ENCODE results near the gene SLC35D2.

The SLC35D2 gene

GRCh38 chr9:96345551-96345950 is 38.0 kb downstream of the SLC35D2 start:
- Histone ChIP-seq H3K27ac (ENCODE audit: extremely low read depth, low read depth, low read length) (no peak overlapping the region), H3K36me3 (ENCODE audit: control insufficient read depth in 2 of 2, insufficient read depth in 1 of 2, low read length in 2 of 2) (peaks cover 0 to 6% of the 10 kb centered on the region in 2 experiments; a peak in 1 of 3 replicates), H3K9me3 (ENCODE audit: control insufficient read depth, insufficient read depth, low read depth, low read length) (no peaks in the 10 kb centered on the region), H3K4me3 (ENCODE audit: low read depth, low read length) (no peak overlapping the region), H3K4me1 (ENCODE audit: control insufficient read depth, insufficient read depth, low read length) (peaks cover 2% of the 10 kb centered on the region; the same call in 1 of the 2 replicates)
- no peak for TF ChIP-seq SETDB1 (IDR thresholded peaks at IDR 0.05; ENCODE audit: insufficient read length, low read length)
- TF ChIP-seq ZNF37A (tag by site-specific recombination; IDR thresholded peaks at IDR 0.05), result no peak
- TF ChIP-seq CTCF (tag by site-specific recombination; IDR thresholded peaks at IDR 0.05), result no peak
- no peak for TF ChIP-seq ZBTB20 (tag by site-specific recombination; IDR thresholded peaks at IDR 0.05)
- TF ChIP-seq ZFP69B (tag by site-specific recombination; IDR thresholded peaks at IDR 0.05), result no peak
- no peak for TF ChIP-seq HOXC10 (CRISPR knock-in tag; IDR thresholded peaks at IDR 0.05)
- TF ChIP-seq GLIS2 (tag by site-specific recombination; IDR thresholded peaks at IDR 0.05), result no peak
- no peak for TF ChIP-seq GLI4 (tag by site-specific recombination; IDR thresholded peaks at IDR 0.05)
- no peak for TF ChIP-seq SP3 (tag by site-specific recombination; IDR thresholded peaks at IDR 0.05)
- no peak for TF ChIP-seq ZNF19 (tag by site-specific recombination; IDR thresholded peaks at IDR 0.05; ENCODE audit: low read depth)
- no peak for TF ChIP-seq ZNF776 (tag by site-specific recombination; IDR thresholded peaks at IDR 0.05; ENCODE audit: borderline replicate concordance)
- TF ChIP-seq ZFP3 (tag by site-specific recombination; IDR thresholded peaks at IDR 0.05; ENCODE audit: low read depth), result no peak
- no peak for TF ChIP-seq ZBTB7A (tag by site-specific recombination; IDR thresholded peaks at IDR 0.05; ENCODE audit: low read depth)
- TF ChIP-seq ZFP37 (tag by site-specific recombination; IDR thresholded peaks at IDR 0.05), result no peak
- TF ChIP-seq ZNF423 (tag by site-specific recombination; IDR thresholded peaks at IDR 0.05), result no peak
- TF ChIP-seq ZNF561 (tag by site-specific recombination; IDR thresholded peaks at IDR 0.05; ENCODE audit: borderline replicate concordance), result no peak
- no peak for TF ChIP-seq ZNF621 (tag by site-specific recombination; IDR thresholded peaks at IDR 0.05)
- TF ChIP-seq ZBTB48 (tag by site-specific recombination; IDR thresholded peaks at IDR 0.05), result no peak
- TF ChIP-seq ZNF791 (tag by site-specific recombination; IDR thresholded peaks at IDR 0.05), result no peak
- ChIA-PET CTCF (no interaction called here), POLR2A (no interaction called here)

- no peaks in the 10 kb centered on the region for H3K9me3 ChIP-seq (ENCODE audit: control insufficient read depth, insufficient read depth, low read depth, low read length)
- POLR2A ChIA-PET, result interaction anchor here (0.6 to 1.0 kb wide), 4 partner anchors 25 to 1620 kb away, joined by 3 to 8 read pairs (median 4); no protein-coding TSS in a partner anchor
- no peak overlapping the region for H3K27ac ChIP-seq (ENCODE audit: extremely low read depth, low read depth, low read length)
- CTCF ChIA-PET, result interaction anchor here (2.6 kb wide), 1 partner anchor 17 kb away, joined by 8 read pairs; no protein-coding TSS in a partner anchor
- peaks cover 2% of the 10 kb centered on the region; the same call in 1 of the 2 replicates for H3K4me1 ChIP-seq (ENCODE audit: control insufficient read depth, insufficient read depth, low read length)
- H3K36me3 ChIP-seq (ENCODE audit: control insufficient read depth in 2 of 2, insufficient read depth in 1 of 2, low read length in 2 of 2), result peaks cover 0 to 6% of the 10 kb centered on the region in 2 experiments; a peak in 1 of 3 replicates
- no peak overlapping the region for H3K4me3 ChIP-seq (ENCODE audit: low read depth, low read length)
- TF ChIP-seq GLIS1 (tag by site-specific recombination; IDR thresholded peaks at IDR 0.05) (no peak), ZNF391 (tag by site-specific recombination; IDR thresholded peaks at IDR 0.05; ENCODE audit: borderline replicate concordance, low read depth) (no peak), ZNF560 (tag by site-specific recombination; IDR thresholded peaks at IDR 0.05; ENCODE audit: borderline replicate concordance) (no peak), ZFP41 (tag by site-specific recombination; IDR thresholded peaks at IDR 0.05; ENCODE audit: borderline replicate concordance) (no peak), ZNF585B (tag by site-specific recombination; IDR thresholded peaks at IDR 0.05) (no peak), YY1 (tag by site-specific recombination; IDR thresholded peaks at IDR 0.05) (no peak), KLF1 (tag by site-specific recombination; IDR thresholded peaks at IDR 0.05) (no peak), PRDM6 (tag by site-specific recombination; IDR thresholded peaks at IDR 0.05) (no peak), ZNF549 (tag by site-specific recombination; IDR thresholded peaks at IDR 0.05) (no peak), RBAK (tag by site-specific recombination; IDR thresholded peaks at IDR 0.05) (no peak), ZNF140 (tag by site-specific recombination; IDR thresholded peaks at IDR 0.05) (no peak), ZNF341 (tag by site-specific recombination; IDR thresholded peaks at IDR 0.05; ENCODE audit: low read depth) (no peak), ZFP3 (tag by site-specific recombination; IDR thresholded peaks at IDR 0.05; ENCODE audit: low read depth) (no peak), ZNF677 (tag by site-specific recombination; IDR thresholded peaks at IDR 0.05) (no peak), OSR2 (tag by site-specific recombination; IDR thresholded peaks at IDR 0.05) (no peak), ZNF223 (tag by site-specific recombination; IDR thresholded peaks at IDR 0.05) (no peak), GLI4 (tag by site-specific recombination; IDR thresholded peaks at IDR 0.05) (no peak)
These were observed 38.9 kb downstream of the SLC35D2 start for GRCh38 chr9:96344458-96345180.

Measured in HEK293 (cell line).